CD14-positive monocyte (primary cell): ENCODE data around the gene CLEC2D. TPM values are rescaled to one million over a fixed set of nuclear protein-coding genes. Genes with fewer than 3 reads are reported as not detected.

Experiments
- DNase-seq, 3 donors: peaks; one replicate each; pipeline ENCODE4 v3.0.0-alpha.2; 2011 to 2022
- H2AFZ ChIP-seq: 2 replicates; pipeline ENCODE4 v1.6.0; 2012; ENCODE audit warnings: mild to moderate bottlenecking, low read depth, low read length, inconsistent platforms; ENCODE audit not compliant: insufficient read depth, poor library complexity, severe bottlenecking
- H3K27ac ChIP-seq, 2 donors: 1 replicate in 1 of 2; 2 replicates in 1 of 2; pipeline ENCODE4 v1.5.1; 2012 to 2013; ENCODE audit warnings: low read length in 2 of 2, control low read depth in 1 of 2, inconsistent platforms in 1 of 2, low read depth in 1 of 2, mild to moderate bottlenecking in 1 of 2
- H3K27me3 ChIP-seq, 2 donors: one replicate each; pipeline versions ENCODE4 v1.6.0 to v1.6.1; 2011 to 2013; ENCODE audit warnings: low read length in 2 of 2; ENCODE audit not compliant: control insufficient read depth in 2 of 2, insufficient read depth in 2 of 2
- H3K36me3 ChIP-seq, 2 donors: replicated peaks in 1 of 2; 1 replicate in 1 of 2; 2 replicates in 1 of 2; pipeline versions ENCODE4 v1.5.1 to v1.6.1; 2012 to 2013; ENCODE audit warnings: low read length in 2 of 2, control low read depth in 1 of 2, inconsistent platforms in 1 of 2, mild to moderate bottlenecking in 1 of 2; ENCODE audit not compliant: insufficient read depth in 2 of 2, control insufficient read depth in 1 of 2
- H3K4me1 ChIP-seq, 2 donors: 1 replicate in 1 of 2; 2 replicates in 1 of 2; pipeline versions ENCODE4 v1.5.1 to v1.6.1; 2012 to 2013; ENCODE audit warnings: low read length in 2 of 2, control low read depth in 1 of 2, inconsistent platforms in 1 of 2, mild to moderate bottlenecking in 1 of 2, moderate library complexity in 1 of 2; ENCODE audit not compliant: insufficient read depth in 2 of 2, control insufficient read depth in 1 of 2
- H3K4me2 ChIP-seq: replicated peaks from 2 replicates; pipeline ENCODE3; 2012; ENCODE audit warnings: low read length, moderate library complexity, mild to moderate bottlenecking; ENCODE audit not compliant: poor library complexity, severe bottlenecking; ENCODE audit errors: extremely low read depth
- H3K4me3 ChIP-seq, 3 experiments: fragments of 200-600 bp in 1 of 3; sonication (generic) in 1 of 3; replicated peaks in 1 of 3; 1 replicate in 2 of 3; 2 replicates in 1 of 3; pipeline ENCODE4 v1.5.1; 2011 to 2013; ENCODE audit warnings: low read length in 3 of 3, mild to moderate bottlenecking in 3 of 3, control low read depth in 2 of 3, low read depth in 2 of 3, inconsistent platforms in 1 of 3, moderate library complexity in 1 of 3
- H3K79me2 ChIP-seq: 2 replicates; pipeline ENCODE4 v1.6.0; 2012; ENCODE audit warnings: mild to moderate bottlenecking, control low read depth, inconsistent platforms, low read length, moderate library complexity; ENCODE audit not compliant: insufficient read depth
- H3K9ac ChIP-seq: 2 replicates; pipeline ENCODE4 v1.6.0; 2017; ENCODE audit warnings: low read length, mild to moderate bottlenecking; ENCODE audit not compliant: insufficient read depth, poor library complexity, severe bottlenecking
- H3K9me3 ChIP-seq, 2 donors: replicated peaks in 1 of 2; 1 replicate in 1 of 2; 2 replicates in 1 of 2; pipeline versions ENCODE4 v1.5.1 to v1.6.1; 2012 to 2013; ENCODE audit warnings: low read length in 2 of 2, control low read depth in 1 of 2; ENCODE audit not compliant: control insufficient read depth in 1 of 2, insufficient read depth in 1 of 2
- H4K20me1 ChIP-seq: 2 replicates; pipeline ENCODE4 v1.6.0; 2012; ENCODE audit warnings: mild to moderate bottlenecking, low read length, control low read depth, moderate library complexity; ENCODE audit not compliant: insufficient read depth
- H3K27ac Mint-ChIP-seq, 7 donors: one replicate each; pipeline ENCODE4 v1.8.0; 2020; ENCODE audit warnings: mild to moderate bottlenecking in 7 of 7, mixed read lengths in 7 of 7, moderate library complexity in 6 of 7, inconsistent platforms in 2 of 7
- H3K27me3 Mint-ChIP-seq, 3 donors: one replicate each; pipeline ENCODE4 v1.8.0; 2021 to 2022; ENCODE audit warnings: low read depth in 3 of 3, mild to moderate bottlenecking in 3 of 3, mixed read lengths in 3 of 3, moderate library complexity in 3 of 3, inconsistent platforms in 1 of 3
- H3K36me3 Mint-ChIP-seq, 2 donors: one replicate each; pipeline ENCODE4 v1.8.0; 2020; ENCODE audit warnings: mixed read lengths in 2 of 2, inconsistent platforms in 1 of 2, mild to moderate bottlenecking in 1 of 2
- H3K4me1 Mint-ChIP-seq: one replicate; pipeline ENCODE4 v1.8.0; 2020; ENCODE audit warnings: mild to moderate bottlenecking, mixed read lengths
- H3K4me3 Mint-ChIP-seq, 2 donors: one replicate each; pipeline ENCODE4 v1.8.0; 2020; ENCODE audit warnings: mild to moderate bottlenecking in 2 of 2, mixed read lengths in 2 of 2, moderate library complexity in 1 of 2
- H3K9me3 Mint-ChIP-seq, 7 donors: one replicate each; pipeline ENCODE4 v1.8.0; 2020 to 2022; ENCODE audit warnings: mixed read lengths in 7 of 7, mild to moderate bottlenecking in 6 of 7, moderate library complexity in 6 of 7, inconsistent platforms in 2 of 7
- WGBS: methylation state at CpG from one replicate; pipeline ENCODE4 v1.1.5; 2013; ENCODE audit warnings: missing lambda C conversion rate; ENCODE audit not compliant: insufficient coverage; 5-methylcytosine and 5-hydroxymethylcytosine counted together
- intact Hi-C, 2 donors: fragments of 100-400 bp; cut with micrococcal nuclease; formaldehyde crosslinking; loops; one replicate each; pipeline versions ENCODE4 v1.15.0 to v1.15.1; 2023
- polyA plus RNA-seq, 3 donors: library from polyadenylated mRNA; depleted of rRNA in 1 of 3; unstranded in 2 of 3; stranded (reverse) in 1 of 3; fragments of 300-500 nt in 2 of 3; fragments of >200 nt in 1 of 3; fragmentation: Illumina TruSeq in 2 of 3; gene quantifications; 1 replicate in 2 of 3; 2 replicates in 1 of 3; pipeline ENCODE4 v1.2.3, GENCODE V29; 2012 to 2021
- TF ChIP-seq, protein P1 (sequence below): fragments of 200-600 bp; IDR thresholded peaks from one replicate; pipeline ENCODE4 v1.8.0; 2022; ENCODE audit warnings: antibody characterized with exemption, mild to moderate bottlenecking

The CLEC2D gene
- polyA plus RNA-seq, 3 donors, result 2.5 to 26.9 (median 3.9) TPM

GRCh38 chr12:9660046-9660445 is 9.5 kb upstream of the CLEC2D start:
- Mint-ChIP-seq H3K9me3 (peaks cover 0 to 3% (median 0%) of the 10 kb centered on the region in 7 donors), H3K36me3 (peaks cover 96 to 98% of the 10 kb centered on the region in 2 donors), H3K4me3 (no peak overlapping the region), H3K27me3 (no peaks in the 10 kb centered on the region), H3K4me1 (peaks cover 9% of the 10 kb centered on the region), H3K27ac (peak overlapping the region in 2 of 7 donors; percentile 1 to 53)
- Histone ChIP-seq H3K36me3 (peaks cover 82 to 100% of the 10 kb centered on the region in 2 donors), H2AFZ (no peak overlapping the region), H3K4me2 (no peak overlapping the region), H3K27me3 (no peaks in the 10 kb centered on the region), H3K79me2 (peaks cover 4% of the 10 kb centered on the region), H3K4me3 (no peak overlapping the region), H3K9me3 (no peaks in the 10 kb centered on the region), H3K27ac (no peak overlapping the region), H3K9ac (no peak overlapping the region), H4K20me1 (peaks cover 7% of the 10 kb centered on the region), H3K4me1 (no peaks in the 10 kb centered on the region)
- TF ChIP-seq, protein P1, sequence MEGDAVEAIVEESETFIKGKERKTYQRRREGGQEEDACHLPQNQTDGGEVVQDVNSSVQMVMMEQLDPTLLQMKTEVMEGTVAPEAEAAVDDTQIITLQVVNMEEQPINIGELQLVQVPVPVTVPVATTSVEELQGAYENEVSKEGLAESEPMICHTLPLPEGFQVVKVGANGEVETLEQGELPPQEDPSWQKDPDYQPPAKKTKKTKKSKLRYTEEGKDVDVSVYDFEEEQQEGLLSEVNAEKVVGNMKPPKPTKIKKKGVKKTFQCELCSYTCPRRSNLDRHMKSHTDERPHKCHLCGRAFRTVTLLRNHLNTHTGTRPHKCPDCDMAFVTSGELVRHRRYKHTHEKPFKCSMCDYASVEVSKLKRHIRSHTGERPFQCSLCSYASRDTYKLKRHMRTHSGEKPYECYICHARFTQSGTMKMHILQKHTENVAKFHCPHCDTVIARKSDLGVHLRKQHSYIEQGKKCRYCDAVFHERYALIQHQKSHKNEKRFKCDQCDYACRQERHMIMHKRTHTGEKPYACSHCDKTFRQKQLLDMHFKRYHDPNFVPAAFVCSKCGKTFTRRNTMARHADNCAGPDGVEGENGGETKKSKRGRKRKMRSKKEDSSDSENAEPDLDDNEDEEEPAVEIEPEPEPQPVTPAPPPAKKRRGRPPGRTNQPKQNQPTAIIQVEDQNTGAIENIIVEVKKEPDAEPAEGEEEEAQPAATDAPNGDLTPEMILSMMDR, result no peak
- no CpG with 5 or more reads among the region's 1 CpG for WGBS
- DNase-seq, result no peak
- intact Hi-C loops, result no loop called here

DNA sequence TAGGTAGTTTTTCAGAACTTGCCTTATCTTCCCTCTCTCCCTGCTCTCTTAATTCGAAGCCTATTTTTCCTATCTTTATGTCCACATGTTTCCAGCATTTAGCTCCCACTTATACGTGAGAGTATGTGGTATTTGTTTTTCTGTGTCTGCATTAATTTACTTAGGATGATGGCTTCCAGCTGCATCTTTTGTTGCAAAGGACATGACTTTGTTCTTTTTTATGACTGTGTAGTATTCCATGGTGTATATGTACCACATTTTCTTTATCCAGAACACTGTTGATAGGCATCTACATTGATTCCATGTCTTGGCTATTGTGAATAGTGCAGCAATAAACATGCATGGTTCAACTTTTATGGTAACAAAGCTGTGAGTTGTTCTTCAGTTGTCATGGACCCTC is 7.8 kb upstream of the CLEC2D start:
- Histone ChIP-seq H3K36me3 (peaks cover 69 to 88% of the 10 kb centered on the region in 2 donors), H3K27ac (no peak overlapping the region), H3K9ac (no peak overlapping the region), H3K27me3 (no peaks in the 10 kb centered on the region), H3K4me1 (no peaks in the 10 kb centered on the region), H3K4me2 (no peak overlapping the region), H3K4me3 (no peak overlapping the region), H3K9me3 (no peaks in the 10 kb centered on the region), H2AFZ (no peak overlapping the region), H4K20me1 (peaks cover 7% of the 10 kb centered on the region), H3K79me2 (peaks cover 4% of the 10 kb centered on the region)
- WGBS, result no CpG with 5 or more reads among the region's 2 CpGs
- Mint-ChIP-seq H3K27me3 (no peaks in the 10 kb centered on the region), H3K36me3 (peaks cover 84 to 89% of the 10 kb centered on the region in 2 donors), H3K4me3 (no peak overlapping the region), H3K9me3 (peaks cover 0 to 3% (median 0%) of the 10 kb centered on the region in 7 donors), H3K27ac (peak overlapping the region in 1 of 7 donors; percentile 77), H3K4me1 (peaks cover 7% of the 10 kb centered on the region)
- no peak for DNase-seq
- TF ChIP-seq, protein P1, result no peak
- intact Hi-C loops, result no loop called here
